Suprapubic skin (tissue), 4 donors: ENCODE data around the gene TAC3. TPM values are rescaled to one million over a fixed set of nuclear protein-coding genes. Genes with fewer than 3 reads are reported as not detected.
"Not testable (repeated sequence)": the region's sequence is repeated elsewhere in the genome, so short reads cannot be mapped to it uniquely, and the experiment has no call there.

Experiments
- DNase-seq, 2 donors: peaks; one replicate each; pipeline ENCODE4 v3.0.0-alpha.2; 2019; ENCODE audit warnings: low spot score in 2 of 2
- H3K27ac ChIP-seq: fragments of 200-600 bp; sonication (generic); one replicate; pipeline ENCODE4 v1.5.1; 2019
- H3K27me3 ChIP-seq: fragments of 200-600 bp; sonication (generic); one replicate; pipeline ENCODE4 v1.5.1; 2019
- H3K36me3 ChIP-seq: fragments of 200-600 bp; sonication (generic); one replicate; pipeline ENCODE4 v1.5.1; 2019
- H3K4me1 ChIP-seq: fragments of 200-600 bp; sonication (generic); one replicate; pipeline ENCODE4 v1.5.1; 2019
- H3K4me3 ChIP-seq: fragments of 200-600 bp; sonication (generic); one replicate; pipeline ENCODE4 v1.5.1; 2019; ENCODE audit warnings: mild to moderate bottlenecking
- H3K9me3 ChIP-seq: fragments of 200-600 bp; sonication (generic); one replicate; pipeline ENCODE4 v1.5.1; 2019
- EP300 ChIP-seq: sonication (generic); formaldehyde crosslinking; IDR thresholded peaks from one replicate; pipeline ENCODE4 v1.6.1; 2017; ENCODE audit warnings: antibody characterized with exemption
- POLR2A ChIP-seq, 2 donors: fragments of 450-650 bp; IDR thresholded peaks; one replicate each; pipeline ENCODE4 v1.6.1; 2017; ENCODE audit warnings: antibody characterized with exemption in 2 of 2, mild to moderate bottlenecking in 2 of 2, moderate library complexity in 2 of 2
- POLR2AphosphoS5 ChIP-seq, 3 donors: sonication (generic); formaldehyde crosslinking; IDR thresholded peaks; one replicate each; pipeline ENCODE4 v1.6.1; 2017; ENCODE audit warnings: antibody characterized with exemption in 3 of 3
- WGBS: methylation state at CpG from one replicate; pipeline ENCODE4 v1.1.5; 2018; 5-methylcytosine and 5-hydroxymethylcytosine counted together
- total RNA-seq, 4 donors: library from RNA; depleted of rRNA; stranded (reverse); fragments of >200 nt; gene quantifications; one replicate each; pipeline ENCODE4 v1.1.0, GENCODE V29; 2016
- TF ChIP-seq, protein P1 (sequence below), 2 donors: fragments of 200-600 bp in 1 of 2; fragments of 450-650 bp in 1 of 2; sonication (generic) in 1 of 2; IDR thresholded peaks; one replicate each; pipeline ENCODE4 v1.5.1; 2016 to 2019; ENCODE audit warnings: antibody characterized with exemption in 2 of 2, mild to moderate bottlenecking in 1 of 2, moderate library complexity in 1 of 2

TAC3 gene
- total RNA-seq, 4 donors from 2014 or later, result not detected

DNA sequence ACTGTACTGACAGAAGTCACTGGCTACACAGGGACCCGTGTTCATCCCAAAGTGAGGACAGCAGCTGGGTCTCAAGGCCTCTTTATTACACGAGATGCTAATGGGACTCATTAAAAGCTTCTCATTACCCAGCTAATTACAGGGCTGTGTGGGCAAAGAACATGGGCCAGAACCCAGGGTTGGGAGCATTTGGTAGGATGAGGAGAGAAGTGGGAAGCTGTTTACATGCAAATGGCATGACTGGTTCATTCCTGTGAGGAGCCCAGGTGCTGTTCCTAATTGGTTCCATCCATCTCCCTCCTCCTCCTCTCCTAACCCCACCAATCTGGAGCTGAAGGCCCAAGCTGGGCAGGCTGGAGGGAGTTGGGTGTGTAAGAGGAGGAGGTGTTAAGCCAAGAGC is 8.9 kb upstream of the TAC3 start:
- no peaks in the 10 kb centered on the region for H3K27me3 ChIP-seq
- H3K9me3 ChIP-seq, result no peaks in the 10 kb centered on the region
- 83% methylated on average over 1 of the region's 2 CpGs for WGBS
- H3K36me3 ChIP-seq, result no peaks in the 10 kb centered on the region
- DNase-seq, result no peak
- H3K4me1 ChIP-seq, result no peaks in the 10 kb centered on the region
- TF ChIP-seq POLR2A (IDR thresholded peaks at IDR 0.05) (no peak), EP300 (no peak)
- TF ChIP-seq, protein P1, sequence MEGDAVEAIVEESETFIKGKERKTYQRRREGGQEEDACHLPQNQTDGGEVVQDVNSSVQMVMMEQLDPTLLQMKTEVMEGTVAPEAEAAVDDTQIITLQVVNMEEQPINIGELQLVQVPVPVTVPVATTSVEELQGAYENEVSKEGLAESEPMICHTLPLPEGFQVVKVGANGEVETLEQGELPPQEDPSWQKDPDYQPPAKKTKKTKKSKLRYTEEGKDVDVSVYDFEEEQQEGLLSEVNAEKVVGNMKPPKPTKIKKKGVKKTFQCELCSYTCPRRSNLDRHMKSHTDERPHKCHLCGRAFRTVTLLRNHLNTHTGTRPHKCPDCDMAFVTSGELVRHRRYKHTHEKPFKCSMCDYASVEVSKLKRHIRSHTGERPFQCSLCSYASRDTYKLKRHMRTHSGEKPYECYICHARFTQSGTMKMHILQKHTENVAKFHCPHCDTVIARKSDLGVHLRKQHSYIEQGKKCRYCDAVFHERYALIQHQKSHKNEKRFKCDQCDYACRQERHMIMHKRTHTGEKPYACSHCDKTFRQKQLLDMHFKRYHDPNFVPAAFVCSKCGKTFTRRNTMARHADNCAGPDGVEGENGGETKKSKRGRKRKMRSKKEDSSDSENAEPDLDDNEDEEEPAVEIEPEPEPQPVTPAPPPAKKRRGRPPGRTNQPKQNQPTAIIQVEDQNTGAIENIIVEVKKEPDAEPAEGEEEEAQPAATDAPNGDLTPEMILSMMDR (IDR thresholded peaks at IDR 0.05), result no peak
- no peak overlapping the region for H3K4me3 ChIP-seq
- no peak overlapping the region for H3K27ac ChIP-seq

DNA sequence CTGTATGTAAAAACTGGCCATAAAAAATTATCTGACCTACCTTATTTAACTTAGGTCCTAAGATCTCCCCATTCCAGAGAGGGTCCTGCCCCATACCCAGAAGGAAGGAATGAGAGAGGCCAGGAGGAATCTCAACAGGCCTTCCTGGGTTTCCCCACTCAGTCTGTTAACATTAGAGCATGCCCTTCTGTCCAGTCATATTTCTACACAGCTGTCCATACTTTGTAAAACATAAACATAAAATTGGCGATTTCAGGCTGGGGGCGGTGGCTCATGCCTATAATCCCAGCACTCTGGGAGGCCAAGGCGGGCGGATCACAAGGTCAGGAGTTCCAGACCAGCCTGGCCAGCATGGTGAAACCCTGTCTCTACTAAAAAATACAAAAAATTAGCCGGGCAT is 6.0 kb upstream of the TAC3 start:
- H3K27ac ChIP-seq, result not testable (repeated sequence)

DNA sequence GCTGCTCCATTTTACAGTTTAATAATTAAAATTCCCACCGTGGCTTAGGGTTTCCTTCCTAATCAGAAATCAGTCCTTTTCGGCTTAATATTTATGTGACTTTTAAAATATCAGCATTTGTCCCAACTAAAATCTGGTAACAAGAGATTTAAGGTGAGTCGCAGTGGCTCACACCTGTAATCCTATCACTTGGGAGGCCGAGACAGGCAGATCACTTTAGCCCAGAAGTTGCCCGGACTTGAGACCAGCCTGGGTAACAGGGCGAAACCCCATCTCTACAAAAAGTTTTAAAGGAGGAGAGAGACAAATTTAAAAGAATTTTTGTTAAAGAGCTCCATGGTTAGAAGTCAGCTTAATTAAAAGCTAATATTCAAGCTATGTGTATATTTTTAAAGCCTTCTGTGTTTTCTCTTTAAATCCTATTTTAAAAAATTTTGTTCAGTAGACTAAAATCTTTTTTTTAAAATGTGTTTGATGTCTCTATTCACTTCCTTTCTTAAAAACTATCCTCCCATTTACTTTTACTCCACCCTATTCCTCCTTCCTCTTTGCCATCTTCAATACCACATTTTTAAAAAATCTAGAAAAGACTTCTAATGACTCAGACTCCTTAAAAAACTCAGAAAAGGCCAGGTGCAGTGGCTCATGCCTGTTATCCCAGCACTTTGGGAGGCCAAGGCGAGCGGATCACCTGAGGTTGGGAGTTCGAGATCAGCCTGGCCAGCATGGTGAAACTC is 3.8 kb upstream of the TAC3 start:
- WGBS, result 87% methylated on average over 9 of the region's 9 CpGs
- TF ChIP-seq POLR2AphosphoS5 (IDR thresholded peaks at IDR 0.05) (no peak), EP300 (no peak), POLR2A (IDR thresholded peaks at IDR 0.05) (no peak)
- TF ChIP-seq, protein P1 (IDR thresholded peaks at IDR 0.05), result no peak
- H3K36me3 ChIP-seq, result no peaks in the 10 kb centered on the region
- no peaks in the 10 kb centered on the region for H3K9me3 ChIP-seq
- no peak for DNase-seq
- H3K4me1 ChIP-seq, result no peaks in the 10 kb centered on the region
- no peak overlapping the region for H3K27ac ChIP-seq
- H3K4me3 ChIP-seq, result no peak overlapping the region
- H3K27me3 ChIP-seq, result peaks cover 12% of the 10 kb centered on the region

More for the DNA sequence above, 6.0 kb upstream of the TAC3 start:
- WGBS, result 95% methylated on average over 5 of the region's 5 CpGs
- not testable (repeated sequence) for DNase-seq, H3K4me1 ChIP-seq, H3K4me3 ChIP-seq, H3K36me3 ChIP-seq, H3K9me3 ChIP-seq, H3K27me3 ChIP-seq

DNA sequence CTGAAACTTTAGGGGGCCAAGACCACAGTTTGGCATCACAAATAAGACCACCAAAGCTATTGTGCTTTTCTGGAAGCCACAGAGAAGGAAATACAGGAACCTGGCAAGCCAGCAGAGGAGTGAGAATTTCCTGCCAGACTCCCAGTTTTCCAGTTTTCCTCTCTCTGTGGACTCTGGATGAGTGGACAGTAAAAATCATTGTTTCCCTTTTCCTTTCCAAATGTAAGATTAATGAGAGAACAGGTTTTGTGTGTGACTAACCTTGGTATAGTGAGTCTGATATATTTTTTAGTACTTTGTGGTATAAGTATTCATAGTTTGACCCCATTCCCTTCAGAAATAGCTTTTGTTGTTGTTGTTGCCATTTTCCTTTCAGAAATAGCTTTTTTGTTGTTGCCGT is 2.6 kb upstream of the TAC3 start:
- no peaks in the 10 kb centered on the region for H3K36me3 ChIP-seq
- TF ChIP-seq, protein P1 (IDR thresholded peaks at IDR 0.05), result no peak
- TF ChIP-seq POLR2A (IDR thresholded peaks at IDR 0.05) (no peak), POLR2AphosphoS5 (IDR thresholded peaks at IDR 0.05) (no peak), EP300 (no peak)
- no peaks in the 10 kb centered on the region for H3K4me1 ChIP-seq
- no peak overlapping the region for H3K4me3 ChIP-seq
- no peak for DNase-seq
- H3K27me3 ChIP-seq, result peaks cover 18% of the 10 kb centered on the region
- 93% methylated on average over 1 of the region's 1 CpG for WGBS
- no peak overlapping the region for H3K27ac ChIP-seq
- H3K9me3 ChIP-seq, result no peaks in the 10 kb centered on the region

DNA sequence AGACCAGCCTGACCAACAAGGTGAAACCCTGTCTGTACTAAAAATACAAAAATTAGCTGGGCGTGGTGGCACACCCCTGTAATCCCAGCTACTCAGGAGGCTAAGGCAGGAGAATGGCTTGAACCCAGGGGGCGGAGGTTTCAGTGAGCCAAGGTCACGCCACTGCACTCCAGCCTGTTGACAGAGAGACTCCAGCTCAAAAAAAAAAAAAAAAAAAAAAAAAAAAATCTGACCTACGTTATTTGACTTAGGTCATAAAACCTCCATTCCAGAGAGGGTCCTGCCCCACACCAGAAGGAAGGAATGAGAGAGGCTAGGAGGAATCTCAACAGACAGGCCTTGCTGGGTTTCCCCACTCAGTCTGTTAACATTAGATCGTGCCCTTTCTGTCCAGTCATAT is 2.0 kb upstream of the TAC3 start:
- 85% methylated on average over 5 of the region's 5 CpGs for WGBS
- peaks cover 22% of the 10 kb centered on the region for H3K27me3 ChIP-seq
- H3K4me1 ChIP-seq, H3K36me3 ChIP-seq, H3K4me3 ChIP-seq, DNase-seq, H3K27ac ChIP-seq, H3K9me3 ChIP-seq: not testable (repeated sequence)

DNA sequence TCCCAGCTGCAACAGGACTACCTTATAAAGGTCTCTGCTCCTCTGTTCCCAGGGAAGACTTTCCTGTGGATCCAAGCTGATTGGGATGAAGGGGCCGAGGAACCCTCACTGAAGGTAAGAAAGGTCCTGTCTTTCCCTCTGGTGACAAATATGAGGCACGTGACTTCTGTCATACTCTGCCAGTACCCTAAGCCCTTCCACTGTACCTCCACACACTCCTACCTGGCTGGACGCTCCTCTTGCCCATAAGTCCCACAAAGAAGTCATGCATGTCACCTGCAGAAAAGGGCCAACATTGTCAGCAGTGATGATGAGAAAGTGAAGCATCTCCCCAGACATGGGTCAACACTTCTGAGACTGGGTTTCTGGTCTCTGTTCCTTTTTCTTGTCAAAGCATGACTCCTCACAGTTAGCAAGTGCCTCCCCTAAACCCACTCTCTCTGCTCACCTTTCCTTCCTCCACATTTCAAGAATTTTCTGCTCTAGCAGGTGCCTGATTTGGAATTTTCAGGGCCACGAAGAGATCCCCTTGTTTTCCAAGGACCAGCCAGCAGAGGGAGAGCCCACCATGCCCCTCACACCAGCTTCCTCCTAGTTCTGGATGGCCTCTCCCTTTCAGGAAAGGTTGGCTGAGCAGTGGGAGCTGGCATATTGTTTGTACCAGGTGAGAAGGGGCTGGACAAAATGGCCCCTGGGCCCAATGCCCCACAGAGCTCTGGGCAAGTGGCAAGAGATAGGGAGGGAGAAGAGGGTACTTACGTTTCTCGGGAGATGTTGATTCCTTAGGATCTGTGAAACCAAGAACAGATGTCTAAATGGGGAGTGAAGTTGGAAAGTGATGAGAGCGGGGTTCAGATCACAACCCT is 3.5 kb downstream of the TAC3 start:
- 77% methylated on average over 7 of the region's 7 CpGs for WGBS

More for the DNA sequence above, 3.5 kb downstream of the TAC3 start:
- no peaks in the 10 kb centered on the region for H3K36me3 ChIP-seq
- no peaks in the 10 kb centered on the region for H3K4me1 ChIP-seq
- no peaks in the 10 kb centered on the region for H3K9me3 ChIP-seq
- peaks cover 23% of the 10 kb centered on the region for H3K27me3 ChIP-seq
- DNase-seq, result no peak
- no peak overlapping the region for H3K27ac ChIP-seq
- no peak for TF ChIP-seq POLR2A (IDR thresholded peaks at IDR 0.05)
- no peak for TF ChIP-seq POLR2AphosphoS5 (IDR thresholded peaks at IDR 0.05)
- TF ChIP-seq, protein P1 (IDR thresholded peaks at IDR 0.05), result no peak
- TF ChIP-seq EP300, result no peak
- no peak overlapping the region for H3K4me3 ChIP-seq
